ENCODE results near the gene CXCL9.

- no peak for TF ChIP-seq CTCF (IDR thresholded peaks at IDR 0.05)
- TF ChIP-seq POLR2A (IDR thresholded peaks at IDR 0.05): no peak
- no peak for TF ChIP-seq POLR2AphosphoS5 (IDR thresholded peaks at IDR 0.05)
- TF ChIP-seq EP300 (IDR thresholded peaks at IDR 0.05): no peak
These were observed 5.6 kb downstream of the CXCL9 start for GRCh38 chr4:76001700-76002099.
